H9 (cell line): Measurements from ENCODE around the gene TOB2. TPM values are rescaled to one million over a fixed set of nuclear protein-coding genes. Genes with fewer than 3 reads are reported as not detected.
A peak's percentile ranks its signal among the peaks of the same experiment; 100 is the strongest.

Experiments
- DNase-seq: peaks from one replicate; pipeline ENCODE4 v3.0.0-alpha.2; 2017
- H2AFZ ChIP-seq: one replicate; pipeline ENCODE4 v1.6.1; 2013; ENCODE audit warnings: mild to moderate bottlenecking, low read length, control low read depth, moderate library complexity
- H2AK5ac ChIP-seq: 2 replicates; pipeline ENCODE4 v1.6.1; 2013; ENCODE audit warnings: low read length, control low read depth, mixed read lengths; ENCODE audit not compliant: insufficient read length
- H2BK120ac ChIP-seq: one replicate; pipeline ENCODE4 v1.6.1; 2013; ENCODE audit warnings: low read depth, mild to moderate bottlenecking, low read length, control low read depth, inconsistent platforms; ENCODE audit not compliant: poor library complexity, severe bottlenecking
- H2BK12ac ChIP-seq: 2 replicates; pipeline ENCODE4 v1.6.1; 2013; ENCODE audit warnings: low read length, control low read depth, mixed read lengths, low read depth; ENCODE audit not compliant: insufficient read length
- H2BK15ac ChIP-seq: 2 replicates; pipeline ENCODE4 v1.6.1; 2013; ENCODE audit warnings: low read depth, low read length, control low read depth
- H2BK20ac ChIP-seq: one replicate; pipeline ENCODE4 v1.6.1; 2013; ENCODE audit warnings: low read depth, mild to moderate bottlenecking, low read length, control low read depth, inconsistent platforms; ENCODE audit not compliant: poor library complexity, severe bottlenecking
- H2BK5ac ChIP-seq: 2 replicates; pipeline ENCODE4 v1.6.1; 2013; ENCODE audit warnings: low read length, control low read depth, mixed read lengths; ENCODE audit not compliant: insufficient read length
- H3K14ac ChIP-seq: 2 replicates; pipeline ENCODE4 v1.6.1; 2013; ENCODE audit warnings: low read length, control low read depth; ENCODE audit not compliant: insufficient read depth
- H3K18ac ChIP-seq: 2 replicates; pipeline ENCODE4 v1.6.1; 2013; ENCODE audit warnings: low read depth, mild to moderate bottlenecking, mixed read lengths, low read length, control low read depth; ENCODE audit not compliant: insufficient read length
- H3K23ac ChIP-seq: 2 replicates; pipeline ENCODE4 v1.6.1; 2013; ENCODE audit warnings: low read length, control low read depth, mixed read lengths, low read depth; ENCODE audit not compliant: insufficient read length
- H3K23me2 ChIP-seq: 2 replicates; pipeline ENCODE4 v1.6.1; 2013; ENCODE audit warnings: low read depth, mild to moderate bottlenecking, mixed read lengths, low read length, control low read depth; ENCODE audit not compliant: insufficient read length, poor library complexity, severe bottlenecking
- H3K27ac ChIP-seq: 2 replicates; pipeline ENCODE4 v1.5.1; 2013; ENCODE audit warnings: low read length, control low read depth, mixed read lengths, low read depth; ENCODE audit not compliant: insufficient read length
- H3K27me3 ChIP-seq: 2 replicates; pipeline ENCODE4 v1.6.1; 2013; ENCODE audit warnings: low read length, control low read depth, inconsistent platforms; ENCODE audit not compliant: insufficient read depth
- H3K4ac ChIP-seq: 2 replicates; pipeline ENCODE4 v1.6.1; 2013; ENCODE audit warnings: low read depth, mild to moderate bottlenecking, control low read depth, inconsistent platforms, low read length, moderate library complexity
- H3K4me1 ChIP-seq: 2 replicates; pipeline ENCODE4 v1.6.1; 2013; ENCODE audit warnings: low read length, control low read depth, inconsistent platforms; ENCODE audit not compliant: insufficient read depth
- H3K4me2 ChIP-seq: 2 replicates; pipeline ENCODE4 v1.6.1; 2013; ENCODE audit warnings: low read length, control low read depth, mixed read lengths; ENCODE audit not compliant: insufficient read length, insufficient read depth
- H3K56ac ChIP-seq: 2 replicates; pipeline ENCODE4 v1.6.1; 2013; ENCODE audit warnings: low read depth, mild to moderate bottlenecking, mixed read lengths, low read length, control low read depth; ENCODE audit not compliant: insufficient read length
- H3K79me1 ChIP-seq: 2 replicates; pipeline ENCODE4 v1.6.1; 2013; ENCODE audit warnings: low read depth, mild to moderate bottlenecking, moderate library complexity, low read length, control low read depth, inconsistent platforms; ENCODE audit not compliant: insufficient read depth, poor library complexity, severe bottlenecking
- H3K79me2 ChIP-seq: 2 replicates; pipeline ENCODE4 v1.6.1; 2013; ENCODE audit warnings: low read length, control low read depth, inconsistent platforms; ENCODE audit not compliant: insufficient read depth
- H3K9ac ChIP-seq: 2 replicates; pipeline ENCODE4 v1.6.1; 2013; ENCODE audit warnings: low read length, control low read depth, mixed read lengths; ENCODE audit not compliant: insufficient read length; ENCODE audit errors: extremely low read depth
- H3K9me3 ChIP-seq: one replicate; pipeline ENCODE4 v1.6.1; 2013; ENCODE audit warnings: low read depth, low read length, inconsistent platforms; ENCODE audit not compliant: control insufficient read depth
- H3T11ph ChIP-seq: one replicate; pipeline ENCODE4 v1.6.1; 2013; ENCODE audit warnings: mild to moderate bottlenecking, low read length, control low read depth, inconsistent platforms
- H4K20me1 ChIP-seq: one replicate; pipeline ENCODE4 v1.6.1; 2013; ENCODE audit not compliant: control insufficient read depth, insufficient read length, insufficient read depth
- H4K5ac ChIP-seq: 2 replicates; pipeline ENCODE4 v1.6.1; 2013; ENCODE audit warnings: low read depth, mild to moderate bottlenecking, mixed read lengths, low read length, control low read depth; ENCODE audit not compliant: insufficient read length
- H4K8ac ChIP-seq: replicated peaks from 2 replicates; pipeline ENCODE4 v1.6.1; 2013; ENCODE audit warnings: low read length, control low read depth, mixed read lengths, low read depth; ENCODE audit not compliant: insufficient read length
- H4K91ac ChIP-seq: 2 replicates; pipeline ENCODE4 v1.6.1; 2013; ENCODE audit warnings: low read depth, mild to moderate bottlenecking, moderate library complexity, mixed read lengths, low read length, control low read depth; ENCODE audit not compliant: insufficient read length
- H3K27ac Mint-ChIP-seq, 3 experiments: 2 replicates in 2 of 3; 3 replicates in 1 of 3; pipeline ENCODE4 v1.8.0; 2020 to 2021; ENCODE audit warnings: mixed read lengths in 3 of 3, mild to moderate bottlenecking in 1 of 3, moderate library complexity in 1 of 3
- H3K27me3 Mint-ChIP-seq: 2 replicates; pipeline ENCODE4 v1.8.0; 2021; ENCODE audit warnings: low read depth, mild to moderate bottlenecking, moderate library complexity, mixed read lengths
- H3K36me3 Mint-ChIP-seq, 3 experiments: 2 replicates in 2 of 3; 3 replicates in 1 of 3; pipeline ENCODE4 v1.8.0; 2020 to 2021; ENCODE audit warnings: low read depth in 3 of 3, mixed read lengths in 3 of 3; ENCODE audit not compliant: insufficient read depth in 1 of 3
- H3K4me1 Mint-ChIP-seq, 2 experiments: 2 replicates each; pipeline ENCODE4 v1.8.0; 2020; ENCODE audit warnings: mixed read lengths in 2 of 2
- H3K4me3 Mint-ChIP-seq, 2 experiments: 2 replicates in 1 of 2; 3 replicates in 1 of 2; pipeline ENCODE4 v1.8.0; 2020 to 2021; ENCODE audit warnings: mild to moderate bottlenecking in 2 of 2, mixed read lengths in 2 of 2, moderate library complexity in 1 of 2
- H3K9me3 Mint-ChIP-seq, 2 experiments: 2 replicates in 1 of 2; 3 replicates in 1 of 2; pipeline ENCODE4 v1.8.0; 2020; ENCODE audit warnings: mild to moderate bottlenecking in 2 of 2, mixed read lengths in 2 of 2, moderate library complexity in 1 of 2
- CTCF ChIP-seq: fragments of 200-600 bp; sonication (generic); conservative IDR thresholded peaks from 3 replicates; pipeline ENCODE4 v1.8.0; 2021; ENCODE audit warnings: antibody characterized with exemption, mild to moderate bottlenecking
- WGBS: extraction: QIAGEN DNeasy Blood & Tissue Kit; methylation state at CpG from one replicate; pipeline ENCODE4 v1.1.7; 2013; ENCODE audit warnings: missing lambda C conversion rate, low lambda C conversion rate, mixed read lengths; ENCODE audit not compliant: insufficient read length; ENCODE audit errors: extremely low coverage; 5-methylcytosine and 5-hydroxymethylcytosine counted together
- total RNA-seq: library from RNA; stranded (reverse); gene quantifications from 2 replicates; pipeline ENCODE4 v1.2.1, GENCODE V29; 2021

The TOB2 gene
- total RNA-seq, 1 experiment from 2014 or later: 75.8 TPM

GRCh38 chr22:41437198-41437597, 9.4 kb downstream of the TOB2 start:
- H3K9me3 ChIP-seq: no peaks in the 10 kb centered on the region
- no peak overlapping the region for H3T11ph ChIP-seq
- no peak overlapping the region for H2BK12ac ChIP-seq
- peaks cover 2% of the 10 kb centered on the region; the same call in 1 of the 2 replicates for H3K79me2 ChIP-seq
- H2BK5ac ChIP-seq: no peak overlapping the region
- no peak overlapping the region for H3K9ac ChIP-seq
- no peaks in the 10 kb centered on the region for H3K23me2 ChIP-seq
- H3K18ac ChIP-seq: no peak overlapping the region
- DNase-seq: no peak
- H3K4me3 Mint-ChIP-seq: no peak overlapping the region
- H3K56ac ChIP-seq: no peak overlapping the region
- no peak overlapping the region for H4K8ac ChIP-seq
- no peak overlapping the region for H4K5ac ChIP-seq
- H3K4me2 ChIP-seq: no peak overlapping the region
- H2AFZ ChIP-seq: no peak overlapping the region
- peaks cover 35 to 83% (median 62%) of the 10 kb centered on the region in 3 experiments; a peak in 6 of 7 replicates for H3K36me3 Mint-ChIP-seq
- no peaks in the 10 kb centered on the region for H3K4me1 Mint-ChIP-seq
- H3K27ac Mint-ChIP-seq: peak overlapping the region in 2 of 3 experiments; percentile 32 to 63; a peak in 3 of 7 replicates
- H2BK120ac ChIP-seq: no peak overlapping the region
- no peaks in the 10 kb centered on the region for H3K4me1 ChIP-seq
- H3K27ac ChIP-seq: no peak overlapping the region
- WGBS: no CpG with 5 or more reads among the region's 7 CpGs
- no peak for TF ChIP-seq CTCF
- peaks cover under 1% of the 10 kb centered on the region for H3K79me1 ChIP-seq
- H3K27me3 Mint-ChIP-seq: no peaks in the 10 kb centered on the region; the same call in 1 of the 2 replicates
- no peak overlapping the region for H3K14ac ChIP-seq
- no peaks in the 10 kb centered on the region for H3K9me3 Mint-ChIP-seq
- H2AK5ac ChIP-seq: no peak overlapping the region
- H3K27me3 ChIP-seq: no peaks in the 10 kb centered on the region
- H4K91ac ChIP-seq: no peak overlapping the region
- H3K4ac ChIP-seq: no peak overlapping the region
- H3K23ac ChIP-seq: no peak overlapping the region
- no peak overlapping the region for H2BK15ac ChIP-seq
- no peaks in the 10 kb centered on the region for H4K20me1 ChIP-seq
- no peak overlapping the region for H2BK20ac ChIP-seq
